Activated CD8-positive, alpha-beta memory T cell treated with anti-CD3 and anti-CD28 coated beads, Interleukin-2, amount 50 U/mL, for 1 hour (primary cell): Measurements from ENCODE around the gene TM7SF3.
"Not testable (repeated sequence)": the region's sequence is repeated elsewhere in the genome, so short reads cannot be mapped to it uniquely, and the experiment has no call there.

Experiments
- DNase-seq: peaks from one replicate; pipeline ENCODE4 v3.0.0-alpha.2; 2020; ENCODE audit errors: extremely low read depth

Gene TM7SF3, protein sequence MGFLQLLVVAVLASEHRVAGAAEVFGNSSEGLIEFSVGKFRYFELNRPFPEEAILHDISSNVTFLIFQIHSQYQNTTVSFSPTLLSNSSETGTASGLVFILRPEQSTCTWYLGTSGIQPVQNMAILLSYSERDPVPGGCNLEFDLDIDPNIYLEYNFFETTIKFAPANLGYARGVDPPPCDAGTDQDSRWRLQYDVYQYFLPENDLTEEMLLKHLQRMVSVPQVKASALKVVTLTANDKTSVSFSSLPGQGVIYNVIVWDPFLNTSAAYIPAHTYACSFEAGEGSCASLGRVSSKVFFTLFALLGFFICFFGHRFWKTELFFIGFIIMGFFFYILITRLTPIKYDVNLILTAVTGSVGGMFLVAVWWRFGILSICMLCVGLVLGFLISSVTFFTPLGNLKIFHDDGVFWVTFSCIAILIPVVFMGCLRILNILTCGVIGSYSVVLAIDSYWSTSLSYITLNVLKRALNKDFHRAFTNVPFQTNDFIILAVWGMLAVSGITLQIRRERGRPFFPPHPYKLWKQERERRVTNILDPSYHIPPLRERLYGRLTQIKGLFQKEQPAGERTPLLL

DNA sequence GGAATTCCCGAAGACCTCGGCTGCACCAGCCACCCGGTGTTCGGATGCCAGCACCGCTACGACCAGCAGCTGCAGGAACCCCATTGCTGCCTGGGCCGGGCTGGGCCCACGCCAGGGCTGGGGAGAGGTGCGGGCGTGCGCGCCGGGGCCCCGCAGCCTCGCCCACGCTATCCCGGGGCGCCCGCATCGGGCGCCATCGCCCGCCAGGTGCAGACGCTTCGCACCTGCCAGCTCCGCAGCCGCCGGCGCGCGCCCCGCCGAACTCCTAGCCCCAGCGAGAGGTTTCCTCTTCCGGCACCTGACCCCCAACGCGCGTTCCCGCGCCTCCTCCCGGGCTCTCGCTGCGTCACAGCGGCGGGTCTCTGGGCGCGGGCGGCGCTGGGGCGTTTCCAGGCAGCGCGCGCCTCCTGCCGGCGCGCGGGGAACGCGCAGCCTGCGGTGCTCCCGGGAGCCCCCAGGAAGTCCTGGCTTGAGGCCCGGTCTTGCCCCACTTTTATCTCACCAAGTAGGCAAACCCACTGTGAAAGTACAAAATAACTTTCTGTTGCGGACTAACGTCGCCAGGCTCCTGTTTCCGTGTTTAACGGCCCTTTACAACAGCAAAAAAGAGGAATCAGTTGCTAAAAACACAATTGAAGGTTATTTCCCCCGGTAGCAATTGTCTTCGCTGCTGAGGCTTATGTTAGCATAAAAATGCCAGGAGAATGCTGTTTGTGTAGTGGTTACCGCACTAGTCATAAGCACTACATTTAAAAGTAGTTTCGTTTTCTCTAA lies at the start of gene TM7SF3:
Gene TM7SF3 (minus strand): TSS at position 300 of the 774 bp plus-strand sequence. CDS start 216 bp downstream, at position 84.
- peak; percentile 84 for DNase-seq

DNA sequence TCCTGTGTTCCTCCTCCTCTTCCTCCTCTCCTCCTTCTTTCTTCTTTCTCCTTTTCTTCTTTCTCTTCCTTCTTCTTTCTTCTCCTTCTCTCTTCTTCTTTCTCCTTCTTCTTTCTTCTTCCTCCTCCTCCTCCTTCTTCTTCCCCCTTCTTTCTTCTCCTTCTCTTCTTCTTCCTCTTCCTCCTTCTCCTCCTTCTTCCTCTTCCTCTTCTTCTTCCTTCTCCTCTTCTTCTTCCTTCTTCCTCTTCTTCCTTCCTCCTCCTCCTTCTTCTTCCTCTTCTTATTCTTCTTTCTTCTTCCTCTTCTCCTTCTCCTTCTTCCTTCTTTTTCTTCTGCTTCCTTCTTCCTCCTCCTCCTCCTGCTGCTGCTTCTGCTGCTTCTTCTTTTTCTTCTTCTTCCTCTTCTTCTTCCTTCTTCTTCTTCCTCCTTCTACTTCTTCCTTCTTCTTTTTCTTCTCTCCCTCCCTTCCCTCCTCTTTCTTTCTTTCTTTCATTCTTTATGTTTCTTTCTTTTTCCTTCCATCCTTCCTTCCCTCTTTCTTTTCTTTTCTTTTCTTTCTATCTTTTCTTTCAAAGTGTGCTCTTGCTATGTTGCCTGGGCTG lies 49.2 kb upstream of the TM7SF3 start:
- DNase-seq, result no peak

DNA sequence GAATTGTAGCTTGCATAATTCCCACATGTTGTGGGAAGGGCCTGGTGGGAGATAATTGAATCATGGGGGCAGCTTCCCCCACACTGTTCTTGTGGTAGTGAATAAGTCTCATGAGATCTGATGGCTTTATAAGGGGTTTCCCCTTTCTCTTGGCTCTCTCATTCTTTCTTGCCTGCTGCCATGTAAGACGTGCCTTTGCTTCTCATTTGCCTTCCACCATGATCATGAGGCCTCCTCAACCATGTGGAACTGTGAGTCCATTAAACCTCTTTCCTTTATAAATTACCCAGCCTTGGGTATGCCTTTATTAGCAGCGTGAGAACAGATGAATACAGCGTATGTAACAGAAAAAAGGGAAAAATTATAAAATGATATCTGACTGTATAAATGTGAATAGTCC lies 47.1 kb upstream of the TM7SF3 start:
- no peak for DNase-seq

DNA sequence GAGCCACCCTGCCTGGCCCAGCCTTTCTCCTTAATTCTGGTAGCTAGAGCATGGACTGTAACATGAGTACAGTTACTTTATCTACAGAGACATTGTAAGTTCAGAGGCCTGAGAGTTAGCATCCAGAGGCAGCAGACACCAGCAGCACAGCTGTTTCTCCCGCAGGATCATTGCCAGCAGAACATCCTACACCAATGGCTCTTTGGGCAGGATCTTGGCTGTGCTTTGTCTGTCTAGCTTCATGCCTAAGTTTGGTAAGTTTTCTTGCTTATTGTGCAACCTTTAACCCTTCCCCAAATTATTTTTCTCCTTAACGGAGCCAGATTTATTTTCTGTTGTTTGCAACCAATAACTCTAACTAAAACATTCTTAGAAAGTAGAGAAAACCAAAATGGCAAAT lies 46.6 kb upstream of the TM7SF3 start:
- DNase-seq, result no peak

DNA sequence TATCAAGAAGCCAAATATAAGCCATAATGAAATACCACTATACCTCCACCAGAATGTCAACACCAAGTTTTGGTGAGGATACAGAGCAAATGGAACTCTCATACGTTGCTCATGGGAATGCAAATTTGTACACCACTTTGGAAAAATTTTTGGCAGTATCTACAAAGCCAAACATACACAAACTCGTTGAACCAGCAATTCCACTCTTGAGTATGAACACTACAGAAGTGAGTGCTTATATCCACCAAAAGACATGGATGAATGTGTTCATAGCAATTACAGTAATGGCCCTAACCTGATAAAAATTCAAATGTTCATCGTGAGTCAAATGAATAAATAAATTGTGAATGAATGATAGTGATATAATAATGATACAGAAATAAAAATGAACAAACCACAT lies 43.4 kb upstream of the TM7SF3 start:
- DNase-seq, result no peak

DNA sequence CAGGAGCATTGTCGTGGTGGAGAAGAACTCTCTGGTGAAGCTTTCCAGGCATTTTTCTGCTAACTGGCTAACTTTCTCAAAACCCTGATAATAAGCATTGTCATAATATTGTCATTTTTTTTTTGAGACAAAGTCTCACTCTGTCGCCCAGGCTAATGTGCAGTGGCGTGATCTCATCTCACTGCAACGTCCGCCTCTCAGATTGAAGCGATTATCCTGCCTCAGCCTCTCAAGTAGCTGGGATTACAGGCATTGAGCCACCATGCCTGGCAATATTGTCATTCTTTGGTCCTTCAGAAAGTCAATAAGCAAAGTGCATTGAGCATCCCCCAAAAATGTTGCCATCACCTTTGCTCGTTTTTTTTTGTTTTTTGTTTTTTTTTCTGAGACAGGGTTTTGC lies 41.8 kb upstream of the TM7SF3 start:
- DNase-seq, result no peak

DNA sequence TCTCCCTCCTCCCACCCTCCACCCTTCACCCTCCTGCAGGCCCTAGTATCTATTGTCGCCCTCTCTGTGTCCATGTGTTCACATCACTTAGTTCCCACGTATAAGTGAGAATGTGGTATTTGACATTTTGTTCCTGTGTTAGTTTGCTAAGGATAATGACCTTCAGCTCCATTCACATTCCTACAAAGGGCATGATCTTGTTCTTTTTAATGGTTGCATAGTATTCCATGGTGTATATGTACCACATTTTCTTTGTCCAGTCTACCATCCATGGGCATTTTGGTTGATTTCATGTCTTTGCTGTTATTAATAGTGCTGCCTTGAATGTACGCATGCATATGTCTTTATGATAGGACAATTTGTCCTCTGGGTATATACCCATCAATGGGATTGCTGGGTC lies 38.6 kb upstream of the TM7SF3 start:
- no peak for DNase-seq

DNA sequence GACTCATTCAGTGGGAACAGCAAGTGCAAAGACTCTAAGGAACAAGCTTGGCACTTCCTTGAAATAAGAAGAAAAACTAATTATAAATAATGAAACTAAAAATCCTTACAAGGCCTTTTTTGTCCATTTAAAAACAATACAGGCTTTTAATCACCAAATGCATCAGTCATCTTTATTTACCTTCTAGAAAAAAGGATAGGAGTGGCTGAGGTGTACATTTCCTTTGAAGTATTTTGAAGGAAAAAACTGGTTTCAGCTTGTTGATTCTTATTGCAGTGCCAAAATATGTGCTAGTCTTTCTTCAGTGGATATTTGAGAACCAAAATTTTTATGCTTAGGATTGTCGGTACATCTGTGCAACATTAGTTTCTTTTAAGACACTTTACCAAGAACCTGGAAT lies 38.0 kb upstream of the TM7SF3 start:
- no peak for DNase-seq

DNA sequence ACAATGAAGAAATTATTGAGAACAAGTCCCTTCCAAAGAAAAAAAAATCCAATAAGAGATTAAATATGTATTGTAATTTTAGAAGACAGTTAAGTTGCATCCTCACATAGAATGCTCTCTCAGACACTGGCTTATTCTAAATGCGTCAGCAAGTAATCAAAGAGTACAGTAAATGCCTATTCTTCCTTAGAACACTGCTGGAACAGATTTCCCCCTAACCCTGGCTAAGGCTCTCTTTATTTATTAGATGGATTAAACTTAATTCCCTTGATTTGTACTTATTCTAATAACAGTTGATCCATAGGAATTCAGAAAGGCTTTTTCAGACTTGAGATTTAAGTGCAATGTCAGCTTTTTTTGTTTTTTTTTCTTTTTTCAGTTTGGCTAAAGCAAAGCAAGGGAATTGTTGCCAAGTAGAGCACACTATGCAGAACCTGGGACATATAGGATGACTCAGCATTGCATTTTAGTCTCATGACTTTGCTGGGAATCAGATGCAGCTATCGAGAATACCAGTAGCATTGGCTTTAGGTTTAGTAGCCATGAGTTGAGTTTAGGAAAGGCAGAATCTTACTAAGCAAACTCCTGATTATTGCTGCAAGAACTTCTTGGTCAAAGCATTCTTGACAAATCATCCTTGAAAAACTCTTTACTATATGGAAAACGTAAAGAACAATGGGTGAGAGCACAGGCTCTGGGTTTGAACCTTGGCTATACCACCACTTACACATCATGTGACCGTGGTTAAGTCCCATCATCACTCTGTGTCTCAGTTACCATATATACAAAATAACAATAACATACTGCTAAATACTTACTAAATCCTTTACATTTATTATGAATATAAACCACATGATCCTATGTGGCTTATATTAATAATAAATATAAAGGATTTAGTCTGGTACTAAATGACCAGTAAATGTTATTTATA lies 34.9 kb upstream of the TM7SF3 start:
- no peak for DNase-seq

DNA sequence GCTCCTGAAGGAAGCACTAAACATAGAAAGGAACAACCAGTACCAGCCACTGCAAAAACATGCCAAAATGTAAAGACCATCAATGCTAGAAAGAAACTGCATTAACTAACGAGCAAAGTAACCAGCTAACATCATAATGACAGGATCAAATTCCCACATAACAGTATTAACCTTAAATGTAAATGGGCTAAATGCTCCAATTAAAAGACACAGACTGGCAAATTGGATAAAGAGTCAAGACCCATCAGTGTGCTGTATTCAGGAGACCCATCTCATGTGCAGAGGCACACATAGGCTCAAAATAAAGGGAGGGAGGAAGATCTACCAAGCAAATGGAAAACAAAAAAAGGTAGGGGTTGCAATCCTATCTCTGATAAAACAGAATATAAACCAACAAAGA lies 27.8 kb upstream of the TM7SF3 start:
- DNase-seq, result not testable (repeated sequence)

DNA sequence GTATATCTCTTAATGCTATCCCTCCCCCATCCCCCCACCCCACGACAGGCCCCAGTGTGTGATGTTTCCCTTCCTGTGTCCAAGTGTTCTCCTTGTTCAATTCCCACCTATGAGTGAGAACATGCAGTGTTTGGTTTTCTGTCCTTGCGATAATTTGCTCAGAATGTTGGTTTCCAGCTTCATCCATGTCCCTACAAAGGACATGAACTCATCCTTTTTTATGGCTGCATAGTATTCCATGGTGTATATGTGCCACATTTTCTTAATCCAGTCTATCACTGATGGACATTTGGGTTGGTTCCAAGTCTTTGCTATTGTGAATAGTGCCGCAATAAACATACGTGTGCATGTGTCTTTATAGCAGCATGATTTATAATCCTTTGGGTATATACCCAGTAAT lies 26.5 kb upstream of the TM7SF3 start:
- not testable (repeated sequence) for DNase-seq

DNA sequence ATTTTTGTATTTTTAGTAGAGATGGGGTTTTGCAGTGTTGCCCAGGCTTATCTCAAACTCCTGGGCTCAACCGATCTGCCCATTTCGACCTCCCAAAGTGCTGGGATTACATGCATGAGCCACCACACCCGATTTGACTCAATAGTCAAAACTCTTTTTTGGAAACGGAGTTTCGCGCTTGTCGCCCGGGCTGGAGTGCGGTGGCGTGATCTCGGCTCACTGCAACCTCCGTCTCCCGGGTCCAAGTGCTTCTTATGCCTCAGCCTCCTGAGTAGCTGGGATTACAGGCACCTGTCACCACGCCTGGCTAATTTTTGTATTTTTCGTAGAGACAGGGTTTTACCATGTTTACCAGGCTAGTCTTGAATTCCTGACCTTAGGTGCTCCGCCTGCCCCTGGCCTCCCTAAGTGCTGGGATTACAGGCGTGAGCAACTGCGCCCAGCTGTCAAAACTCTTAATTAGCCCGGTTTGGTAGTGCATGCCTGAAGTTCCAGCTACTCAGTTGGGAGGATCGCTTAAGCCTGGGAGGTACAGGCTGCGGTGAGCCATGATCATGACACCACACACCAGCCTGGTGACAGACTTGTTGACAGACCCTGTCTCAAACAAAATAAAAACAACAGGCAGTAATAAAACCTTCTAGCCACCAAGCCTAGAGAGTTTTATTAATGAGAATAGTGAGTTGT lies 20.6 kb upstream of the TM7SF3 start:
- DNase-seq, result no peak

DNA sequence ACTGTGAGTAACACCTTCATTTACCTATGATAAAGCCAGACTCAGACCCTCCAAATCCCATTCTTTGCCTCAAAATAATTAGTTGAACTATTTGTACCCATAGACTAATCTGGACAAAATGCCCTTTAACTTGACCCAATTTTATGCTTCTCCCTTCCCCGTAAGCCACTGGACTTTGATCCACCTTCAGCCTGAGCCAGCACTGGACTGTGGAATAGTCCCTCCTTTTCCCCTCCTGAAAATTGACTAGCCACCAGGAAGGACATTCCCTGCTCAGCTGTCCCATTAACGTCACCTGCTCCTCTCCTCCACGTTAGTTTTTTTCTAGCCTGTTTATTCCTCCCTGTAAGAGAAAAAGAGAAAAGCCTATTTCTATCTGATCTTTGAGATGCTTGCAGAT lies 18.5 kb upstream of the TM7SF3 start:
- DNase-seq, result no peak

DNA sequence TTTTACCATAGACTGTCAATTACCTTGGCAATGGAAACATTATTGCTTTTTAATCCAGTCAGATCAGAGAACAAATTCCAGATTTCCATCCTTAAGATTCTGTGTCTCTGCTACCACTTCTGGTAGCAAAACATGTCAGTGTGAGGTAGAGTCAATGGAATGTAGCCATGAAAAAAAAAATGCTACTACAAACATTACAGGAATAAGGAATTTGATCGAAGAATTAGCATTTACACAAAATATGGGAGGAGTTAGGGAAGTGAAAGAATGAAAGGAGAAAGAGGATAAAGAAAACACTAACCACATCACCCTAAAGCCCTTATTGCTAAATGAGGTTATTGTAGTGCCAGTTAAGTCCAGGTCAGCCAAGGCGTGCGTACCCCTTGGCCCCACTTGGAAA lies 17.3 kb upstream of the TM7SF3 start:
- no peak for DNase-seq

DNA sequence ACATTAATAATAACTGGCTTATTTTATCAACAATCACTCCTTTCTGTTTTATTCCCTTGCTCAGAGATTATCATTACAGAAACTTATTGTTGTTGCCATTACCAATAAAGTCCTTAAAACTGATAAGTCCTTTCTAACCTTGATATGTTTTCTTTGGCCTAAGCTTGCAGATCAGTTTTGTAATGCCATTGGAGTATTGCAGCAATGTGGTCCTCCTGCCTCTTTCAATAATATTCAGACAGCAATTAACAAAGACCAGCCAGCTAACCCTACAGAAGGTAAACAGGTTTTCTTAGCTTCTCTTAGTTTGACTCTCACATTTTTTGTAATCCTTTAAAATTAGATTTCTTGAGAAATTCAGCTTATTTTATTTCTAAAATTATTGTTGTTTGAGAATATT lies 12.1 kb upstream of the TM7SF3 start:
- DNase-seq, result no peak

DNA sequence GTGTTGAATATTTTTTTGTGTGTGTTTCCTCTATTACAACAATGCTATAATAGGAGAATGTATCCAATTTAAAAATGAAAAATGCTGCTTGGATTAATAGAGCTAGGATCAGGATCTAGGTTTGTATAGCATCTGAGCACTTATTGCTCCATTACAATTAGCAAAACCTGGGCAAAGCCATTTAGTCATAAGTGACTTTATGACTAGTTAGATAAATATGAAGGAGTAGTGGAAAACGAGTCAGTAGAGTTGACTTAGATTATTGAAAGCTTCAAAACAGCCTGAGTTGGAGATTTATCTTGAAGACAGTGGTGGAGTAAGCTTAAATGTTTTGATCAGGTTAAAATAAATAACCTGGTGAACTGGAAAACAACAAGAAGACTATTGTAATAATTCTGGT lies 10.9 kb upstream of the TM7SF3 start:
- no peak for DNase-seq

DNA sequence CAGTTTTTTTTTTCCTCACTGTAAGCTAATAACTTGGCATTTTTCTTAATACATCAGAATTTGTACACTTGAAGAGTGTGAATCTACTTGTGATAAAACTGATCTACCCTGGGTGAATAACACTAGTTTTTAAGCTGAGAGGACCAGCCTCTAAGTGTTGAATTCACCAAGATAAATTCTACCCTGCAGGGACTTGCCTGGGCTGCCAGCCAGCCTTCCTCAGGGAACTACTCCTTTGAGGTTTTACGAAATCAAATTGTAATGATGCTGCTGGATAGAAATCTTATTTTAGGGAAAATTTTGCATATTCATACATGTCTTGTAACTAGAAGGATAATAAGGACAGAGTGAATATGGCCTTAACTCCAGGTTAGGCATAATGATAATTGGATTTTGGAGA lies 10.1 kb upstream of the TM7SF3 start:
- no peak for DNase-seq

DNA sequence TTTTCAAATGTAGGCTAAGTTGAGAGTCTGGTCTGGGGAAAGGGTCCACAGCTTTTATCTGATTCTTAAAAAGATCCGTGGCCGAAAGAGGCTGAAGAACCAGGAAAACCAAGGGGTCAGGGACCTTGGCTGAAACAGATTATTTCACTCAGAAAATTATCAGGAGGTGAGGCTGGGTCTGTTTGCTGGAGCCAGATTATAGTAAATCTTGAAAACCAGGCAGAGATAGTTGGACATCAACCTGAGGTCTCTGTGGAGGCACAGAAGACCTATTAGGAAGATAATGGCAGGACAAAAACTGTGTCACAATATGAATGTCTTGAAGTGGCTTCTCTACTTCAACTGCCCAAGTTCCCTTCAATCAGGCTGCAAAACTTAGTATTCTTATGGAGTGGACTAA lies 6.6 kb upstream of the TM7SF3 start:
- no peak for DNase-seq

DNA sequence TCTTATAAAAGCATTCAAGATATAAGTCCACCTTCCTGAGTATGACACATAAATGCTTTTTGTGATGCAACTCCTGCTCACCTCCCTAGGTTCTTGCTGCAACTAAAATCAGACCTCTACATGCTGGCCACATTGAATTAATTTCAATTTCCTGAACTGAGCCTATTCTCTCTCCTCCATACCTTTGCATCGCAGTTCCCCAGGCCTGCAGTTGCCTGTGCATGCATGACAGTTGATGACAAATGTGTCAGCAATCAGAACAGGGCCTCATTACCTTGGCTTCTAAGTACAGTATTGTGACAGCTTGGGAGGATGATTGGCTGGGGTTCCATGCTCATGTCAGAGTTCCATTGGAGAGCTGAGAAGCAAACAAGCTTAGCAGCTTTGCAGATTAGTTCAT lies 3.9 kb upstream of the TM7SF3 start:
- DNase-seq, result no peak

DNA sequence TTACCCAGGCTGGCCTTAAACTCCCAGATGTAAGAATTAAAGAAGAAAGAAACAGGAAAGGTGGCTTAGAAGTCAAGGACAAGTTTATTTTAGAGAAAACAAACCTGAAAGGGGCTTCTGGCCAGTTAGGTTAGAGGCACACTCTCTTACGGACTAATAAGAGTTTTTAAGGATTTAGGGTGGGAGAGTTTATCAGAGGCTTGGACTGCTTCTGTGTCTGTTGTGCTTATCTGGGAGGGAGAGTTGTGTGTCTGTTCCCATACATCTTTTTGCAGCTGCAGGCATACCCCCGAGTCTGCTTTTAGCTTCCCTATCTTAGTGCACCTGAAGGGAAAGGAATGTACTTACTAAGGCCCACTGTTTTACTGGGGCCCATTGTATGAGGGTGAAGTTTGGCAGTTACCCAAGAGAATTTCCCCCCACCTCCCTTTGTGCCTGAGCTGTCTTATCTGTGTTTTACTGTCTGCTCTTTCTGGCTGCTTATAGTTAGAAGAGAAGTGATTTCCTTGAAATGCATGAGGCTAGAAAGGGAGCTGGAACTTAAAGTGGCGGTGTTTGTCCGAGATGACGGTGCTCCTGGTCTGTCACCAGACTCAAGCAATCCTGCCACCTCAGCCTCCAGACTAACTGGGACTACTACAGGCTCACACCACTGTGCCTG lies 3.1 kb upstream of the TM7SF3 start:
- not testable (repeated sequence) for DNase-seq
